Breast epithelium (tissue), 4 donors: Measurements from ENCODE around the gene NEDD1. TPM values are rescaled to one million over a fixed set of nuclear protein-coding genes. Genes with fewer than 3 reads are reported as not detected.
A peak's percentile ranks its signal among the peaks of the same experiment; 100 is the strongest.

Experiments used
- DNase-seq, 2 donors: peaks; one replicate each; pipeline ENCODE4 v3.0.0-alpha.2; 2019; ENCODE audit warnings: low spot score in 2 of 2
- H3K27ac ChIP-seq, 2 donors: fragments of 200-600 bp; sonication (generic) in 1 of 2; one replicate each; pipeline ENCODE4 v1.5.1; 2016 to 2019; ENCODE audit warnings: mild to moderate bottlenecking in 1 of 2
- H3K27me3 ChIP-seq, 2 donors: fragments of 200-600 bp; sonication (generic) in 1 of 2; one replicate each; pipeline versions ENCODE4 v1.5.1 to v1.6.0; 2017 to 2019; ENCODE audit warnings: control low read depth in 1 of 2, mild to moderate bottlenecking in 1 of 2
- H3K36me3 ChIP-seq: fragments of 200-600 bp; one replicate; pipeline ENCODE4 v1.5.1; 2019
- H3K4me1 ChIP-seq, 2 donors: fragments of 200-600 bp; sonication (generic); one replicate each; pipeline ENCODE4 v1.5.1; 2016 to 2019; ENCODE audit warnings: control low read depth in 1 of 2
- H3K4me3 ChIP-seq, 3 donors: fragments of 200-600 bp; sonication (generic); 1 replicate in 2 of 3; 2 replicates in 1 of 3; pipeline ENCODE4 v1.5.1; 2016 to 2019; ENCODE audit warnings: mild to moderate bottlenecking in 3 of 3, moderate library complexity in 2 of 3
- H3K9me3 ChIP-seq, 2 donors: fragments of 200-600 bp; sonication (generic) in 1 of 2; one replicate each; pipeline ENCODE4 v1.5.1; 2016 to 2019; ENCODE audit warnings: control low read depth in 1 of 2
- CTCF ChIP-seq, 3 donors: fragments of 450-650 bp; IDR thresholded peaks; one replicate each; pipeline ENCODE4 v1.5.1; 2016 to 2017; ENCODE audit warnings: antibody characterized with exemption in 3 of 3, mild to moderate bottlenecking in 3 of 3, moderate library complexity in 3 of 3
- POLR2A ChIP-seq: fragments of 450-650 bp; IDR thresholded peaks from one replicate; pipeline ENCODE4 v1.6.1; 2016; ENCODE audit warnings: antibody characterized with exemption, mild to moderate bottlenecking, moderate library complexity
- POLR2AphosphoS5 ChIP-seq, 3 donors: sonication (generic); formaldehyde crosslinking; IDR thresholded peaks; one replicate each; pipeline ENCODE4 v1.6.1; 2017; ENCODE audit warnings: antibody characterized with exemption in 3 of 3
- intact Hi-C: fragments of 100-400 bp; cut with DNase I; formaldehyde crosslinking; loops from one replicate; pipeline ENCODE4 v1.15.1; 2023; ENCODE audit warnings: low total_unique reads
- total RNA-seq, 3 donors: library from RNA; depleted of rRNA; stranded (reverse); fragments of >200 nt; gene quantifications; one replicate each; pipeline ENCODE4 v1.1.0, GENCODE V29; 2016

NEDD1 gene
- total RNA-seq, 3 donors from 2014 or later: 11.5 to 26.8 (median 19.0) TPM

- Histone ChIP-seq H3K36me3 (no peaks in the 10 kb centered on the region), H3K27me3 (no peaks in the 10 kb centered on the region), H3K9me3 (no peaks in the 10 kb centered on the region), H3K4me1 (peaks cover 0 to 1% of the 10 kb centered on the region in 2 donors), H3K27ac (no peak overlapping the region), H3K4me3 (no peak overlapping the region)
- intact Hi-C loops: no loop called here
- no peak for TF ChIP-seq POLR2AphosphoS5 (IDR thresholded peaks at IDR 0.05)
- TF ChIP-seq CTCF (IDR thresholded peaks at IDR 0.05): no peak
- TF ChIP-seq POLR2A: no peak
- DNase-seq: no peak
Observed at GRCh38 chr12:96892104-96892503, 15.0 kb upstream of the NEDD1 start.

- Histone ChIP-seq H3K36me3 (no peaks in the 10 kb centered on the region), H3K9me3 (no peaks in the 10 kb centered on the region), H3K27ac (no peak overlapping the region), H3K4me1 (no peaks in the 10 kb centered on the region), H3K27me3 (no peaks in the 10 kb centered on the region), H3K4me3 (no peak overlapping the region)
- TF ChIP-seq CTCF (IDR thresholded peaks at IDR 0.05): no peak
- TF ChIP-seq POLR2AphosphoS5 (IDR thresholded peaks at IDR 0.05): no peak
- TF ChIP-seq POLR2A: no peak
- intact Hi-C loops: loop anchor here (5.0 kb wide), 1 partner anchor 1090 kb away; no protein-coding TSS in a partner anchor
- no peak for DNase-seq
Observed at GRCh38 chr12:96897421-96897820, 9.6 kb upstream of the NEDD1 start.

GRCh38 chr12:96901175-96901574 lies 5.9 kb upstream of the NEDD1 start:
- intact Hi-C loops: no loop called here

GRCh38 chr12:96902076-96902475 lies 5.0 kb upstream of the NEDD1 start:
- Histone ChIP-seq H3K36me3 (no peaks in the 10 kb centered on the region), H3K27ac (no peak overlapping the region), H3K9me3 (no peaks in the 10 kb centered on the region), H3K27me3 (no peaks in the 10 kb centered on the region), H3K4me3 (no peak overlapping the region), H3K4me1 (no peaks in the 10 kb centered on the region)
- DNase-seq: no peak
- TF ChIP-seq POLR2A: no peak
- intact Hi-C loops: no loop called here

More at GRCh38 chr12:96901175-96901574, 5.9 kb upstream of the NEDD1 start:
- Histone ChIP-seq H3K36me3 (no peaks in the 10 kb centered on the region), H3K4me1 (no peaks in the 10 kb centered on the region), H3K27me3 (no peaks in the 10 kb centered on the region), H3K9me3 (no peaks in the 10 kb centered on the region), H3K27ac (no peak overlapping the region), H3K4me3 (no peak overlapping the region)
- no peak for TF ChIP-seq CTCF (IDR thresholded peaks at IDR 0.05)
- no peak for TF ChIP-seq POLR2A
- no peak for TF ChIP-seq POLR2AphosphoS5 (IDR thresholded peaks at IDR 0.05)
- DNase-seq: no peak

GRCh38 chr12:96906498-96906848 lies 584 bp upstream of the NEDD1 start:
- no peak for DNase-seq
- H3K4me1 ChIP-seq: no peaks in the 10 kb centered on the region
- no peaks in the 10 kb centered on the region for H3K9me3 ChIP-seq
- peak overlapping the region; percentile 87 to 97 (median 95) for H3K4me3 ChIP-seq
- H3K27ac ChIP-seq: peak overlapping the region; percentile 95
- TF ChIP-seq POLR2AphosphoS5 (IDR thresholded peaks at IDR 0.05): no peak
- TF ChIP-seq POLR2A: no peak
- H3K36me3 ChIP-seq: no peaks in the 10 kb centered on the region
- intact Hi-C loops: no loop called here
- no peaks in the 10 kb centered on the region for H3K27me3 ChIP-seq

- Histone ChIP-seq H3K27me3 (no peaks in the 10 kb centered on the region), H3K4me3 (peak overlapping the region; percentile 87 to 97 (median 95)), H3K27ac (peak overlapping the region; percentile 95), H3K9me3 (no peaks in the 10 kb centered on the region), H3K36me3 (no peaks in the 10 kb centered on the region), H3K4me1 (no peaks in the 10 kb centered on the region)
- no peak for DNase-seq
- intact Hi-C loops: no loop called here
- TF ChIP-seq CTCF (IDR thresholded peaks at IDR 0.05): no peak
- no peak for TF ChIP-seq POLR2A
- TF ChIP-seq POLR2AphosphoS5 (IDR thresholded peaks at IDR 0.05): no peak
Observed at GRCh38 chr12:96907671-96908422, 790 bp downstream of the NEDD1 start.
